Endodermal cell (in vitro differentiated cells): ENCODE measurements around the gene G3BP2. TPM values are rescaled to one million over a fixed set of nuclear protein-coding genes. Genes with fewer than 3 reads are reported as not detected.

Experiments
- DNase-seq: peaks from one replicate; pipeline ENCODE4 v3.0.0-alpha.2; 2017
- H3K27ac ChIP-seq: 2 replicates; pipeline ENCODE4 v1.5.1; 2013; ENCODE audit warnings: mild to moderate bottlenecking, low read depth, low read length, moderate library complexity
- H3K27me3 ChIP-seq: 2 replicates; pipeline ENCODE4 v1.6.1; 2013; ENCODE audit warnings: mild to moderate bottlenecking, low read length, moderate library complexity; ENCODE audit not compliant: insufficient read depth, control insufficient read depth, poor library complexity, severe bottlenecking
- H3K36me3 ChIP-seq: 2 replicates; pipeline ENCODE4 v1.7.0; 2013; ENCODE audit warnings: mild to moderate bottlenecking, low read length, moderate library complexity; ENCODE audit not compliant: control insufficient read depth, insufficient read depth
- H3K4me1 ChIP-seq: one replicate; pipeline ENCODE4 v1.7.0; 2013; ENCODE audit warnings: low read length; ENCODE audit not compliant: control insufficient read depth, insufficient read depth
- H3K4me3 ChIP-seq: 2 replicates; pipeline ENCODE4 v1.5.1; 2013; ENCODE audit warnings: mild to moderate bottlenecking, low read length, moderate library complexity
- H3K9ac ChIP-seq: 2 replicates; pipeline ENCODE4 v1.6.1; 2013; ENCODE audit warnings: mild to moderate bottlenecking, low read length, moderate library complexity; ENCODE audit not compliant: poor library complexity, severe bottlenecking; ENCODE audit errors: extremely low read depth
- H3K9me3 ChIP-seq: 2 replicates; pipeline ENCODE4 v1.6.1; 2013; ENCODE audit warnings: mild to moderate bottlenecking, low read length, moderate library complexity; ENCODE audit not compliant: control insufficient read depth
- H3K27ac Mint-ChIP-seq: 2 replicates; pipeline ENCODE4 v1.8.0; 2020; ENCODE audit warnings: mixed read lengths
- H3K27me3 Mint-ChIP-seq: 2 replicates; pipeline ENCODE4 v1.8.0; 2021; ENCODE audit warnings: mild to moderate bottlenecking, mixed read lengths; ENCODE audit not compliant: insufficient read depth
- H3K36me3 Mint-ChIP-seq: 2 replicates; pipeline ENCODE4 v1.8.0; 2020; ENCODE audit warnings: low read depth, mixed read lengths
- H3K4me1 Mint-ChIP-seq: 2 replicates; pipeline ENCODE4 v1.8.0; 2020; ENCODE audit warnings: mixed read lengths
- H3K4me3 Mint-ChIP-seq: 2 replicates; pipeline ENCODE4 v1.8.0; 2020; ENCODE audit warnings: mild to moderate bottlenecking, moderate library complexity, mixed read lengths
- H3K9me3 Mint-ChIP-seq: 2 replicates; pipeline ENCODE4 v1.8.0; 2020; ENCODE audit warnings: mild to moderate bottlenecking, mixed read lengths
- CTCF ChIP-seq: fragments of 200-600 bp; sonication (generic); conservative IDR thresholded peaks from 2 replicates; pipeline ENCODE4 v1.5.0; 2021; ENCODE audit warnings: antibody characterized with exemption, mild to moderate bottlenecking
- WGBS, 2 experiments: methylation state at CpG; one replicate each; pipeline versions ENCODE4 v1.1.5 to v1.1.7; 2013; ENCODE audit warnings: missing lambda C conversion rate in 2 of 2, mixed read lengths in 1 of 2; ENCODE audit not compliant: insufficient coverage in 1 of 2, insufficient read length in 1 of 2; 5-methylcytosine and 5-hydroxymethylcytosine counted together
- total RNA-seq, 2 donors: library from RNA; stranded (reverse); fragmentation: NEBNext Ultra II Directional in 1 of 2; extraction: Animal tissue kit (Norgen Biotek cat#: 25700) in 1 of 2; gene quantifications; 2 replicates in 1 of 2; 3 replicates in 1 of 2; pipeline ENCODE4 v1.2.1, GENCODE V29; 2021

The G3BP2 gene
- total RNA-seq, 2 donors from 2014 or later, result 176 to 183 TPM

- no peaks in the 10 kb centered on the region for H3K9me3 Mint-ChIP-seq
- Histone ChIP-seq H3K9me3 (no peaks in the 10 kb centered on the region), H3K36me3 (peaks cover 14% of the 10 kb centered on the region), H3K4me1 (no peaks in the 10 kb centered on the region), H3K27me3 (no peaks in the 10 kb centered on the region), H3K4me3 (no peak overlapping the region), H3K27ac (no peak overlapping the region), H3K9ac (no peak overlapping the region)
- TF ChIP-seq CTCF, result no peak
- no peaks in the 10 kb centered on the region for H3K27me3 Mint-ChIP-seq
- H3K27ac Mint-ChIP-seq, result no peak overlapping the region
- WGBS, 2 experiments, result 95 to 100% methylated on average over 1 to 4 of the region's 4 CpGs
- no peak overlapping the region for H3K4me3 Mint-ChIP-seq
- DNase-seq, result no peak
- H3K4me1 Mint-ChIP-seq, result no peaks in the 10 kb centered on the region
- H3K36me3 Mint-ChIP-seq, result peaks cover 17% of the 10 kb centered on the region
These were observed 40.8 kb upstream of the G3BP2 start for GRCh38 chr4:75714011-75714410.

DNA sequence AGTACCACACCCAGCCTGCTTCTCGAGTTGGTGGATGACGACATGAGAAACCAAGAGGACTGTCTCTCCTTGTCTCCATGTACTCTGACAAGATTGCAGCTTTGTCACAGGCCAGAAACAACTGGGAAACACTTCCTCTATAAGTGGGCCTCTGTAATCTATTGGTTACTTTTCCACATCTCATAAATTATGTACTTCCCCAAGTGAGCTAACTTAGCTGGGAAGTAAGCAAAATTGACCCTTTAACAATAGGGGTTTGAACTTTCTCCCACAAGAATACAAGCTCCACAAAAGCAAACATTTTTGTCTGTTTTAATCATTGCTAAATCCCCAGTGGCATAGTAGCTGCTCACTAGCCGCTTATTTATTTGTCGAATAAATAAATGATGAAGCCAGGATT is 37.0 kb upstream of the G3BP2 start:
- no peaks in the 10 kb centered on the region for H3K27me3 Mint-ChIP-seq
- no peaks in the 10 kb centered on the region for H3K27me3 ChIP-seq
- 95 to 100% methylated on average over 4 of the region's 4 CpGs for WGBS, 2 experiments
- H3K27ac Mint-ChIP-seq, result no peak overlapping the region
- H3K4me3 ChIP-seq, result no peak overlapping the region
- peaks cover 8% of the 10 kb centered on the region for H3K36me3 Mint-ChIP-seq
- no peaks in the 10 kb centered on the region for H3K9me3 ChIP-seq
- H3K9me3 Mint-ChIP-seq, result no peaks in the 10 kb centered on the region
- no peak overlapping the region for H3K9ac ChIP-seq
- no peaks in the 10 kb centered on the region for H3K4me1 ChIP-seq
- peaks cover 8% of the 10 kb centered on the region for H3K36me3 ChIP-seq
- no peak overlapping the region for H3K4me3 Mint-ChIP-seq
- H3K27ac ChIP-seq, result no peak overlapping the region
- peak; percentile 3 for DNase-seq
- H3K4me1 Mint-ChIP-seq, result peaks cover 2% of the 10 kb centered on the region
- TF ChIP-seq CTCF, result no peak

- Histone ChIP-seq H3K27me3 (no peaks in the 10 kb centered on the region), H3K27ac (no peak overlapping the region), H3K4me3 (no peak overlapping the region), H3K4me1 (no peaks in the 10 kb centered on the region), H3K36me3 (peaks cover 8% of the 10 kb centered on the region), H3K9ac (no peak overlapping the region), H3K9me3 (no peaks in the 10 kb centered on the region)
- no peak overlapping the region for H3K4me3 Mint-ChIP-seq
- no peaks in the 10 kb centered on the region for H3K9me3 Mint-ChIP-seq
- H3K36me3 Mint-ChIP-seq, result peaks cover 8% of the 10 kb centered on the region
- peak; percentile 72 for DNase-seq
- TF ChIP-seq CTCF, result peak; percentile 80
- H3K27ac Mint-ChIP-seq, result no peak overlapping the region
- peaks cover 5% of the 10 kb centered on the region for H3K4me1 Mint-ChIP-seq
- WGBS, 2 experiments, result 58 to 83% methylated on average over 3 of the region's 3 CpGs
- H3K27me3 Mint-ChIP-seq, result no peaks in the 10 kb centered on the region
These were observed 35.0 kb upstream of the G3BP2 start for GRCh38 chr4:75708218-75708691.
